Neutrophil (primary cell): ENCODE data around the gene LRRC4C.

Experiments
- H3K27ac ChIP-seq: fragments of 200-600 bp; sonication (generic); 2 replicates; pipeline ENCODE4 v1.5.1; 2016; ENCODE audit warnings: mild to moderate bottlenecking, moderate library complexity
- H3K27me3 ChIP-seq: fragments of 200-600 bp; sonication (generic); 2 replicates; pipeline ENCODE4 v1.6.0; 2016; ENCODE audit warnings: mild to moderate bottlenecking
- H3K36me3 ChIP-seq: fragments of 200-600 bp; sonication (generic); 2 replicates; pipeline ENCODE4 v1.5.1; 2017
- H3K4me1 ChIP-seq, 2 experiments: fragments of 200-600 bp in 1 of 2; sonication (generic) in 1 of 2; 1 replicate in 1 of 2; 2 replicates in 1 of 2; pipeline versions ENCODE4 v1.5.1 to v1.6.1; 2013 to 2016; ENCODE audit warnings: low read depth in 1 of 2, low read length in 1 of 2, mild to moderate bottlenecking in 1 of 2, moderate library complexity in 1 of 2; ENCODE audit not compliant: control insufficient read depth in 1 of 2, insufficient read depth in 1 of 2
- H3K4me3 ChIP-seq, 2 experiments: fragments of 200-600 bp in 1 of 2; sonication (generic) in 1 of 2; 1 replicate in 1 of 2; 2 replicates in 1 of 2; pipeline ENCODE4 v1.5.1; 2013 to 2016; ENCODE audit warnings: low read depth in 1 of 2, low read length in 1 of 2, mild to moderate bottlenecking in 1 of 2, moderate library complexity in 1 of 2
- H3K9me3 ChIP-seq: fragments of 200-600 bp; sonication (generic); 2 replicates; pipeline ENCODE4 v1.5.1; 2016
- CTCF ChIP-seq: fragments of 200-600 bp; sonication (generic); IDR thresholded peaks from 2 replicates; pipeline ENCODE4 v1.5.1; 2016; ENCODE audit warnings: antibody characterized with exemption

Gene LRRC4C

GRCh38 chr11:40321537-40321936, 1137.9 kb downstream of the LRRC4C start:
- H3K36me3 ChIP-seq: no peaks in the 10 kb centered on the region
- no peak overlapping the region for H3K4me3 ChIP-seq
- no peaks in the 10 kb centered on the region for H3K9me3 ChIP-seq
- no peak for TF ChIP-seq CTCF
- H3K4me1 ChIP-seq: no peaks in the 10 kb centered on the region
- H3K27me3 ChIP-seq: no peaks in the 10 kb centered on the region
- H3K27ac ChIP-seq: no peak overlapping the region

- no peak overlapping the region for H3K27ac ChIP-seq
- H3K4me1 ChIP-seq: no peaks in the 10 kb centered on the region
- no peaks in the 10 kb centered on the region for H3K36me3 ChIP-seq
- no peak overlapping the region for H3K4me3 ChIP-seq
- no peak for TF ChIP-seq CTCF
- H3K27me3 ChIP-seq: no peaks in the 10 kb centered on the region
- no peaks in the 10 kb centered on the region for H3K9me3 ChIP-seq
Measured at GRCh38 chr11:40316171-40316570, 1143.3 kb downstream of the LRRC4C start.

- no peaks in the 10 kb centered on the region for H3K4me1 ChIP-seq
- no peak overlapping the region for H3K4me3 ChIP-seq
- no peak overlapping the region for H3K27ac ChIP-seq
- H3K36me3 ChIP-seq: no peaks in the 10 kb centered on the region
- H3K27me3 ChIP-seq: no peaks in the 10 kb centered on the region
- H3K9me3 ChIP-seq: no peaks in the 10 kb centered on the region
- TF ChIP-seq CTCF: no peak
Measured at GRCh38 chr11:40315122-40315521, 1144.3 kb downstream of the LRRC4C start.

- no peak overlapping the region for H3K4me3 ChIP-seq
- H3K9me3 ChIP-seq: no peaks in the 10 kb centered on the region
- no peaks in the 10 kb centered on the region for H3K36me3 ChIP-seq
- no peak for TF ChIP-seq CTCF
- no peak overlapping the region for H3K27ac ChIP-seq
- no peaks in the 10 kb centered on the region for H3K27me3 ChIP-seq
- no peaks in the 10 kb centered on the region for H3K4me1 ChIP-seq
Measured at GRCh38 chr11:40314327-40314726, 1145.1 kb downstream of the LRRC4C start.

- Histone ChIP-seq H3K27ac (no peak overlapping the region), H3K9me3 (no peaks in the 10 kb centered on the region), H3K27me3 (no peaks in the 10 kb centered on the region), H3K4me1 (no peaks in the 10 kb centered on the region), H3K36me3 (no peaks in the 10 kb centered on the region), H3K4me3 (no peak overlapping the region)
- TF ChIP-seq CTCF: no peak
Measured at GRCh38 chr11:40306938-40307548, 1152.4 kb downstream of the LRRC4C start.

- no peaks in the 10 kb centered on the region for H3K36me3 ChIP-seq
- TF ChIP-seq CTCF: no peak
- H3K9me3 ChIP-seq: no peaks in the 10 kb centered on the region
- no peaks in the 10 kb centered on the region for H3K27me3 ChIP-seq
- H3K27ac ChIP-seq: no peak overlapping the region
- no peaks in the 10 kb centered on the region for H3K4me1 ChIP-seq
- no peak overlapping the region for H3K4me3 ChIP-seq
Measured at GRCh38 chr11:40302669-40303068, 1156.8 kb downstream of the LRRC4C start.
